Peyer's patch (tissue), 4 donors: ENCODE data around the gene PTP4A2. TPM values are rescaled to one million over a fixed set of nuclear protein-coding genes. Genes with fewer than 3 reads are reported as not detected.

ENCODE experiments used
- DNase-seq, 3 donors: peaks; one replicate each; pipeline ENCODE4 v3.0.0-alpha.2; 2017 to 2019
- H3K27ac ChIP-seq, 4 donors: fragments of 200-600 bp; sonication (generic); one replicate each; pipeline ENCODE4 v1.5.1; 2016 to 2019
- H3K27me3 ChIP-seq, 2 donors: fragments of 200-600 bp; sonication (generic); one replicate each; pipeline ENCODE4 v1.5.1; 2019
- H3K36me3 ChIP-seq, 3 donors: fragments of 200-600 bp; sonication (generic); one replicate each; pipeline ENCODE4 v1.5.1; 2016 to 2019
- H3K4me1 ChIP-seq, 4 donors: fragments of 200-600 bp; sonication (generic); one replicate each; pipeline ENCODE4 v1.5.1; 2016 to 2019
- H3K4me3 ChIP-seq, 4 donors: fragments of 200-600 bp; sonication (generic); 1 replicate in 3 of 4; 2 replicates in 1 of 4; pipeline ENCODE4 v1.5.1; 2016 to 2019; ENCODE audit warnings: mild to moderate bottlenecking in 1 of 4
- H3K9me3 ChIP-seq, 4 donors: fragments of 200-600 bp; sonication (generic); one replicate each; pipeline ENCODE4 v1.5.1; 2016 to 2019; ENCODE audit warnings: mild to moderate bottlenecking in 1 of 4
- CTCF ChIP-seq, 6 experiments: fragments of 450-650 bp in 4 of 6; fragments of 200-600 bp in 2 of 6; sonication (generic) in 1 of 6; IDR thresholded peaks; one replicate each; pipeline ENCODE4 v1.5.1; 2017 to 2019; ENCODE audit warnings: antibody characterized with exemption in 6 of 6, mild to moderate bottlenecking in 3 of 6, moderate library complexity in 1 of 6
- POLR2A ChIP-seq, 2 donors: fragments of 450-650 bp; IDR thresholded peaks; one replicate each; pipeline ENCODE4 v1.5.1; 2017; ENCODE audit warnings: antibody characterized with exemption in 2 of 2, mild to moderate bottlenecking in 2 of 2, moderate library complexity in 2 of 2
- total RNA-seq, 4 donors: library from RNA; depleted of rRNA; stranded (reverse); fragments of >200 nt; gene quantifications; one replicate each; pipeline ENCODE4 v1.1.0, GENCODE V29; 2016

PTP4A2 gene
- total RNA-seq, 4 donors from 2014 or later = 103 to 165 (median 122) TPM

- no peak for DNase-seq
- H3K9me3 ChIP-seq = no peaks in the 10 kb centered on the region
- peaks cover 0 to 49% (median 0%) of the 10 kb centered on the region in 3 donors for H3K36me3 ChIP-seq
- H3K4me1 ChIP-seq = peaks cover 0 to 12% (median under 1%) of the 10 kb centered on the region in 4 donors
- H3K27me3 ChIP-seq = no peaks in the 10 kb centered on the region
- H3K27ac ChIP-seq = no peak overlapping the region
- H3K4me3 ChIP-seq = no peak overlapping the region
- TF ChIP-seq CTCF (IDR thresholded peaks at IDR 0.05) (no peak), POLR2A (IDR thresholded peaks at IDR 0.05) (no peak)
Measured at GRCh38 chr1:31905681-31906080, 32.5 kb downstream of the PTP4A2 start.

GRCh38 chr1:31905093-31905509 is 33.1 kb downstream of the PTP4A2 start:
- H3K27me3 ChIP-seq = no peaks in the 10 kb centered on the region
- peaks cover 0 to 10% (median 0%) of the 10 kb centered on the region in 4 donors for H3K4me1 ChIP-seq
- TF ChIP-seq CTCF (IDR thresholded peaks at IDR 0.05) = no peak
- TF ChIP-seq POLR2A (IDR thresholded peaks at IDR 0.05) = no peak
- H3K36me3 ChIP-seq = peaks cover 0 to 43% (median 0%) of the 10 kb centered on the region in 3 donors
- no peak overlapping the region for H3K27ac ChIP-seq
- DNase-seq = no peak
- no peak overlapping the region for H3K4me3 ChIP-seq
- no peaks in the 10 kb centered on the region for H3K9me3 ChIP-seq

GRCh38 chr1:31904339-31905092 is 33.7 kb downstream of the PTP4A2 start:
- no peak overlapping the region for H3K27ac ChIP-seq
- no peak for TF ChIP-seq POLR2A (IDR thresholded peaks at IDR 0.05)
- no peak for TF ChIP-seq CTCF (IDR thresholded peaks at IDR 0.05)
- H3K9me3 ChIP-seq = no peaks in the 10 kb centered on the region
- peaks cover 0 to 10% (median 0%) of the 10 kb centered on the region in 4 donors for H3K4me1 ChIP-seq
- no peaks in the 10 kb centered on the region for H3K27me3 ChIP-seq
- H3K36me3 ChIP-seq = peaks cover 0 to 38% (median 0%) of the 10 kb centered on the region in 3 donors
- DNase-seq = no peak
- H3K4me3 ChIP-seq = no peak overlapping the region

- no peak for TF ChIP-seq POLR2A (IDR thresholded peaks at IDR 0.05)
- no peak for TF ChIP-seq CTCF (IDR thresholded peaks at IDR 0.05)
- Histone ChIP-seq H3K36me3 (peaks cover 0 to 20% (median 0%) of the 10 kb centered on the region in 3 donors), H3K9me3 (no peaks in the 10 kb centered on the region), H3K4me3 (no peak overlapping the region), H3K27me3 (no peaks in the 10 kb centered on the region), H3K27ac (no peak overlapping the region), H3K4me1 (peaks cover 0 to 10% (median 0%) of the 10 kb centered on the region in 4 donors)
- no peak for DNase-seq
Measured at GRCh38 chr1:31902510-31902860, 35.7 kb downstream of the PTP4A2 start.

GRCh38 chr1:31901838-31902509 is 36.2 kb downstream of the PTP4A2 start:
- DNase-seq = no peak
- no peak for TF ChIP-seq POLR2A (IDR thresholded peaks at IDR 0.05)
- no peak for TF ChIP-seq CTCF (IDR thresholded peaks at IDR 0.05)
- H3K27ac ChIP-seq = no peak overlapping the region
- H3K4me1 ChIP-seq = peaks cover 0 to 10% (median 0%) of the 10 kb centered on the region in 4 donors
- H3K9me3 ChIP-seq = no peaks in the 10 kb centered on the region
- H3K27me3 ChIP-seq = no peaks in the 10 kb centered on the region
- H3K36me3 ChIP-seq = peaks cover 0 to 15% (median 0%) of the 10 kb centered on the region in 3 donors
- peak overlapping the region in 1 of 4 donors; percentile 3 for H3K4me3 ChIP-seq
